GM12872 (cell line): ENCODE results near the gene PIGO.

ENCODE experiments used
- CTCF ChIP-seq: IDR thresholded peaks from 3 replicates; pipeline ENCODE4 v1.5.1; 2011; ENCODE audit warnings: low read depth, mild to moderate bottlenecking, low read length, moderate library complexity; ENCODE audit not compliant: insufficient read depth

Gene PIGO

GRCh38 chr9:35110327-35110761, 14.0 kb upstream of the PIGO start:
- TF ChIP-seq CTCF = no peak

DNA sequence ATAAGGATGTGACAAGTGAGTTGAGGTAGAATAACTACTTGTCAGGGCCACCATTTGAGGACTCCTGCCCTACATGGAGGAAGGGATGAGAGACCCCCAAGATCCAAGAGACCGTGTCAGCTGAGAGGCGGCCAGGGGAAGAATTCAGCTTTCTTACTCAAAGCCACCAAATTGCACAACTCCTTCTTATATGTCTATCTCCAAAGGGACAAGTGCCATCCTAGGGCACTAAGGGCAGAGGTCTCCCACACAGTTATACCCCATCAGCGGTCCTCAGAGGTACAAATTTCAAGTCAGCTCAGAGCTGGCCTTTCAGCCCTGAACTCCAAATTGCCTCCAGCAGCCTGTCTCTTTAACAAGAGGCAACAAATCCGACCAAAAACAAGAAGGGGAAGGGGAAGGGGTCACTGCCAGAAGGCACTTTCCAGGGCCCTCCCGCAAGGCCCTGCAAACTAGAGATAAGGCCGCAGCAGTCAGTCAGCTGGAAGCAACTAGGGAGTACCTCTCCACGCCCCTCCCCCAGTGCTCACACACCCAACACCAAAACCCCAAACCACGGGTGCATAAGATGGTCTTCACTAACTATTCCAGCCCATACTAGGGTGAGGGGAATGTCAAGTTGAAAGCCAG, 12.7 kb upstream of the PIGO start:
- no peak for TF ChIP-seq CTCF

GRCh38 chr9:35108461-35108860, 12.1 kb upstream of the PIGO start:
- TF ChIP-seq CTCF = no peak

DNA sequence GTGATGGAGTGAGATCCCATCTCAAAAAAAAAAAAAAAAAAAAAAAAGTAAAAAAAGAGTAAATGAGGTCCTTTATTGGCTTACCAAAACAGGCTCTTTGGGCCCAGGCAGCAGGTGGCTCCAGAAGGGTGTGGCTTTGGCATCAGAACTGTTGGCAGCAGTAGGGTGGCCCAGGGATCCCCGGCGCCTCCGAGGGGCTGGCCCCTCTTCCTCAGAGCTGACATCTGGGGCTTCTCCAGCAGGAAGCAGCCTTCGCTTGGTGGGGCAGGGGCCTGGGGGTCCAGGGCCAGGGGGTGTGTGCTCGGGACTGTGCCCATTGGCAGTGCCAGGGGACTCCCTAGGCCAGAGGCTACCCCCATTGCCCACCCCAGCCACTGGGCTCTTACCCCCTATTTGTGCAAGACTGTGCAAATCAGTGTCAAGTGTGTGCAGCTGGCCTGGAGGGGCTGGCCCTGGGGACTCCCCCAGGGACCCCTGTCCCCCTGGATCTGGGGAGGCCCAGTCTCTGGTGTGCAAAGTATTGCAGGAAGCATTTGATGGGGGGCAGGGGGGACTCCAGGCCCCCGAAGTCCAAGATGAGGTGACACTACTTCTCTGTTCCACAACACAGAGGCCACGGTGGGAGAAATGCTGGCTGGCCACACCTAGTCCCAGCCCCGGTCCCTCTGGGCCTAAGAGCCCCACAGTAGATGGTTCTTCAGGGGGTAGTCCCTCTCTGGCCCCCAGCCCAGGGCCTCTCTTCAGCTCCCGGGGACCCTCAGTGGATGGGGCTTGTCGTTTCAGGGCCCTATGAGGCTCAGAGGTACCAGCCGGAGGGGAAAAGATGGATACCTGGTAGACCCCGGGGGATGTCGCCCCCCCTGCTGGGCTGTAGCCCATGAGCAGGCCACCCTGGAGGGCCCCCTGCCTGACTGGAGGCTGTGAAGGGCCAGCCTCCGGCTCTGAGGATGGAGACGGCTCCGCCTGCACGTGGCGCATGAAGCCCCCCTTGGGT, 11.2 kb upstream of the PIGO start:
- no peak for TF ChIP-seq CTCF

DNA sequence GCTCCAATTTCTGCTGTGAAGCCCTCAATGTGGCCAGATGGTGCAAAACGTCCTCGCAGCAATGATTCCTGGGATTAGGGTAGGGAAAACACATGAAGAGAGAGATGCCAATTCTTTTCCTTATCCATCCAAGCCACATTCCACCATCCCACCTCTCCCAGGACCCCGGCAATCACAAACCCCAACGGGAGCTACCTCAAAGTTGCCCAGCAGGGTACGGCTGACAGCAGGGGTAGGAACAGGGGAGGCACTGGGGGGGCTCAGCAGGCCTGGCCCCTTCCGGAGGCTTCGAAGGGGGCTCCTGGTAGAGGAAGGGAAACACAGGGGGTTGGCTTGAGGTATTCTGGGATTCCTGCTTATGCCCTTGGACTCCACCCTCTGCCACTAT, 9.9 kb upstream of the PIGO start:
- no peak for TF ChIP-seq CTCF

DNA sequence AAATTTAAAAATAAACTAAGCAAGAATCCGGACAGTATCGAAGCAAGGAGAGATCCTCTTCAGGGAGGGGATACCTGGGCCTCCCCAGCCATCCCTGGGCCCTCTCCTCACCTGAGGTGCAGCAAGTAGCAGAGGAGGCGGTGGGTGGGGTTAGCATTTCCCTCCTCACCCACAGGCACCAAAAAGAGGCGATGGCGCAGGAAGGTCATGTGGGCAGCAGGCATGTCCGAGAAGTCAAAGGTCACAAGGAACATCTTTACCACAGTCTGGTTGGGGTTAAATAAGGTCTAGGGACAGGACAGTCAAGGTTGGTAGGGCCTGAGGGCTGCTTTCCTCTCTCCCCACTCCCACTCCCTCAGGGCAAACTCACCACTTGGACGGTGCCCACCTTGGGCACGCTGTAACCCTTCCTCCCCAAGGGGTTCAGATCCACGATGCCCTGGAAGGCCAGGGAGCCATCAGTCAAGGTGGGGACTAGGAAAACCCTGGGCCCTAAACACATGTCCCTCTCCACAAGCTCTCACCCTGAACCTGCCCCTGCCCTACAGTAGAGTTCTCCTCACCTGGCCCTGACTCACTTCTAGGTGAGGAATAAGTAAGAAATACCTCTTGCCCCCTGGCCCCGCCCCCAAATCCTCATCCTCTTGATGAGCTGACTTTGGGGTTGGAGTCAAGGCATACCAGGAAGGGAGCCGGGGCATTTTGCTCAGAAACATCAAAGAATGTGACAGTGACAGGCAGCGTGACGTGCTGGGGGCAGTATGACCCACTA, 9.4 kb upstream of the PIGO start:
- no peak for TF ChIP-seq CTCF

- no peak for TF ChIP-seq CTCF
Observed at GRCh38 chr9:35105126-35105525, 8.7 kb upstream of the PIGO start.
